Measurements from ENCODE around the gene SLC7A14. TPM values are rescaled to one million over a fixed set of nuclear protein-coding genes. Genes with fewer than 3 reads are reported as not detected.

Gene SLC7A14
- total and polyA plus RNA-seq, 2 donors (not counting 3 experiments of a cell fraction or from before 2014, with no cell fraction given), result 0.07 to 0.57 TPM

DNA sequence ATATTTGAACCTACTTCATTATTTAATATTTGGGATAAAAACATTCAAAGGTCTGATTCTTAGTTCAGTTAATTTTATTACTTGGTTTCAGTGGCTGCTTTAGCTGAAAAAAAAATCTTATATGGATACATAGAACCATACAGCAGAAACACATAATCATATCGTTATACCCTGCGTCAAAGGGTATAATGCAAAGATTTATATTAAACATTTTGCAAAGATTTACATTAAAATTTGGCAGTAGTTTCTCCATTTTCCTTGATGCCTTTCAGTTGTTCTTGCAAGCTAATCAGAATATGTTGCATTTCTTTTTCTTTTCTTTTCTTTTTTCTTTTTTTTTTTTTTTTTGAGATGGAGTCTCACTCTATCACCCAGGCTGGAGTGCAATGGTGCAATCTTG, 135.8 kb downstream of the SLC7A14 start:
- intact Hi-C loops (cut with micrococcal nuclease), result no loop called here
- no peak overlapping the region for H3K9ac ChIP-seq (replicated peaks; ENCODE audit: extremely low read depth, insufficient read depth, low read length)
- DNase-seq (ENCODE audit: low read depth, low spot score) (no peak), FAIRE-seq (no peak)
- H3K36me3 ChIP-seq (ENCODE audit: control insufficient read depth in 2 of 2, extremely low read depth in 1 of 2, insufficient read depth in 2 of 2, low read length in 2 of 2), result no peaks in the 10 kb centered on the region
- TF ChIP-seq JUN (IDR thresholded peaks at IDR 0.05; ENCODE audit: borderline replicate concordance, insufficient read depth, insufficient read length, low read depth) (no peak), MYC (IDR thresholded peaks at IDR 0.05; ENCODE audit: low read depth, low read length) (no peak), FOS (IDR thresholded peaks at IDR 0.05; ENCODE audit: borderline replicate concordance, insufficient read depth, low read length) (no peak), EZH2 (IDR thresholded peaks at IDR 0.05; ENCODE audit: borderline replicate concordance, low read depth, low read length, severe bottlenecking) (no peak), POLR2A (IDR thresholded peaks at IDR 0.05; ENCODE audit: low read depth, low read length) (no peak), POLR2AphosphoS5 (IDR thresholded peaks at IDR 0.05; ENCODE audit: insufficient read depth, low read depth, low read length) (no peak), GATA2 (IDR thresholded peaks at IDR 0.05; ENCODE audit: insufficient read depth, insufficient read length, low read depth, low read length) (no peak)
- TF ChIP-seq, protein P1, sequence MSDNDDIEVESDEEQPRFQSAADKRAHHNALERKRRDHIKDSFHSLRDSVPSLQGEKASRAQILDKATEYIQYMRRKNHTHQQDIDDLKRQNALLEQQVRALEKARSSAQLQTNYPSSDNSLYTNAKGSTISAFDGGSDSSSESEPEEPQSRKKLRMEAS (IDR thresholded peaks at IDR 0.05; ENCODE audit: insufficient read depth, insufficient read length), result no peak
- TF ChIP-seq, protein P2, sequence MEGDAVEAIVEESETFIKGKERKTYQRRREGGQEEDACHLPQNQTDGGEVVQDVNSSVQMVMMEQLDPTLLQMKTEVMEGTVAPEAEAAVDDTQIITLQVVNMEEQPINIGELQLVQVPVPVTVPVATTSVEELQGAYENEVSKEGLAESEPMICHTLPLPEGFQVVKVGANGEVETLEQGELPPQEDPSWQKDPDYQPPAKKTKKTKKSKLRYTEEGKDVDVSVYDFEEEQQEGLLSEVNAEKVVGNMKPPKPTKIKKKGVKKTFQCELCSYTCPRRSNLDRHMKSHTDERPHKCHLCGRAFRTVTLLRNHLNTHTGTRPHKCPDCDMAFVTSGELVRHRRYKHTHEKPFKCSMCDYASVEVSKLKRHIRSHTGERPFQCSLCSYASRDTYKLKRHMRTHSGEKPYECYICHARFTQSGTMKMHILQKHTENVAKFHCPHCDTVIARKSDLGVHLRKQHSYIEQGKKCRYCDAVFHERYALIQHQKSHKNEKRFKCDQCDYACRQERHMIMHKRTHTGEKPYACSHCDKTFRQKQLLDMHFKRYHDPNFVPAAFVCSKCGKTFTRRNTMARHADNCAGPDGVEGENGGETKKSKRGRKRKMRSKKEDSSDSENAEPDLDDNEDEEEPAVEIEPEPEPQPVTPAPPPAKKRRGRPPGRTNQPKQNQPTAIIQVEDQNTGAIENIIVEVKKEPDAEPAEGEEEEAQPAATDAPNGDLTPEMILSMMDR (IDR thresholded peaks at IDR 0.05; ENCODE audit: extremely low read depth in 1 of 2, insufficient read depth in 1 of 2, low read depth in 1 of 2, low read length in 2 of 2), result no peak
- H3K79me2 ChIP-seq (ENCODE audit: control insufficient read depth, insufficient read depth, low read length), result no peaks in the 10 kb centered on the region
- no peak overlapping the region for H3K4me2 ChIP-seq (ENCODE audit: insufficient read depth, low read length)
- H3K4me3 ChIP-seq (replicated peaks in 1 of 3; ENCODE audit: insufficient read depth in 1 of 3, low read depth in 1 of 3, low read length in 3 of 3), result no peak overlapping the region
- no peak overlapping the region for H3K27ac ChIP-seq (ENCODE audit: insufficient read depth, low read depth, low read length)
- H3K9me3 ChIP-seq (replicated peaks; ENCODE audit: control insufficient read depth, insufficient read depth, low read length), result no peaks in the 10 kb centered on the region
- BruUV-seq (replicated peaks), result no TSS peak
- H3K27me3 ChIP-seq (ENCODE audit: control insufficient read depth in 2 of 2, insufficient read depth in 2 of 2, low read length in 2 of 2), result no peaks in the 10 kb centered on the region
- H3K4me1 ChIP-seq (ENCODE audit: control insufficient read depth, extremely low read depth, insufficient read depth, low read length), result peaks cover 4% of the 10 kb centered on the region
- no peaks in the 10 kb centered on the region for H4K20me1 ChIP-seq (replicated peaks; ENCODE audit: control insufficient read depth, extremely low read depth, insufficient read depth, low read length)
- no peak overlapping the region for H2AFZ ChIP-seq (ENCODE audit: low read depth, low read length)
- H3K9me1 ChIP-seq (replicated peaks; ENCODE audit: control insufficient read depth, extremely low read depth, insufficient read depth, low read length), result no peaks in the 10 kb centered on the region
- ChIA-PET POLR2A (interaction anchor here (0.6 kb wide), 1 partner anchor 352 kb away, joined by 8 read pairs; no protein-coding TSS in a partner anchor), CTCF (interaction anchor here (0.7 to 2.4 kb wide), 6 partner anchors 8 to 361 kb away, joined by 3 to 9 read pairs (median 4); no protein-coding TSS in a partner anchor)
- dilution Hi-C loops (cut with MboI; ENCODE audit: extremely low pct_ligation_motif_present, low sequenced_read_pairs), result no loop called here
